ENCODE measurements around the gene NUP62CL.

GRCh38 chrX:107207089-107207488 is 856 bp upstream of the NUP62CL start:
- TF ChIP-seq POLR2A (IDR thresholded peaks at IDR 0.05) = no peak
- no peak for TF ChIP-seq CTCF (IDR thresholded peaks at IDR 0.05)
